Erythroblast (primary cell): Measurements from ENCODE around the gene NDST1.

ENCODE experiments used
- DNase-seq, 2 experiments: peaks; one replicate each; lab custom pipeline; 2025; lab: John Stamatoyannopoulos, UW
- GATA1 ChIP-seq: IDR thresholded peaks from 2 replicates; pipeline ENCODE4 v1.6.1; 2011; ENCODE audit warnings: low read depth, mild to moderate bottlenecking, control low read depth, low read length, moderate library complexity
- POLR2A ChIP-seq: IDR thresholded peaks from 2 replicates; pipeline ENCODE4 v1.6.1; 2011; ENCODE audit warnings: mild to moderate bottlenecking, low read length

The NDST1 gene

DNA sequence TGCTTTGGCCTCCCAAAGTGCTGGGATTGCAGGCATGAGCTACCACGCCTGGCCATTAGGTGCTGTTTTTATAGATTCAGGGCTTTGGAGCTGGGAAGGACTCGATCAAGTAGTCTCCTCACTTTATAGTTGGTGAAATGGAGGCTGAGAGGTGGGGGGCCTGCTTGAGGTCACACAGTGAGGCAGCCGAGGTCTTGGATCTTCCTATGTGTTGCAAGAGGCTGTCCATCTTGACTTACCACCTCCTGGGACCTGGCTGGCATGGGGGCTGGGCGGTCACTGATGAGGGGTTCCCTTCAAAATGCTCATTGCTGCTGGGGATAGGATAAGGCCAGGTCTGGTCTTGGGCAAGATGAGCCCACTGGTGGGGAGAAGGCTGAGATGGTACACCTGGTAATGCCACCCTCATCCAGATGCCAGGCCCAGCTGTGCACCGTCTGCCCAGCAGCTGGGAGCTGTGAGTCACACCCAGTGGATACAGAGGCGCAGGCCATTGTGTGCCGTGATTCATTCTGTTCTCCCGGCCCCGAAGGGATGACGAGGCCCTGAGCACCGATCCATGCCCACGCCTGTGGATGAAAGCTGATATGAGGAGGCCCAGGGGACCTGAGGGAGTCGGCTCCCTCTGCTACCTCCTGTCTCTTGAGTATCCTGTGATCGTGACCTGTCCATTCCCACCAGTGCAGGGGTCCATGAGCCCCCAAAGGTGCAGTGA is 10.5 kb upstream of the NDST1 start:
- TF ChIP-seq GATA1, result no peak
- TF ChIP-seq POLR2A, result no peak
- DNase-seq, result no peak

DNA sequence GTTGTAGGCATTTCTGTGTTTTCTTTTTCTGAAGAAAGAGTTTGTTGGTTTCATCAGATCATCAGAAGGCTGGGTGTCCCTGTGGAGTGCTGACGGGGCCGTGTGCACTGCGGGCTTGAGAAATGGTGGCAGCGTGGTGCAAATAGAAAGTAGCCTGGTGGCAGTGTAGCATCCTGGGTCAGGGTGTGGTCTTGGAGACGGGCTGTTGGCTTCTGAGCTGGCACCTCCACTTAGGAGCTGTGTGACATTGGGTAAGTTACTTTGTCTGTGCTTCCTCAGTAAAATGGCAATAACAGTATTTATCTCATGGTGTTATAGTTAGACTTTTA is 10.0 kb upstream of the NDST1 start:
- no peak for DNase-seq
- no peak for TF ChIP-seq GATA1
- no peak for TF ChIP-seq POLR2A

DNA sequence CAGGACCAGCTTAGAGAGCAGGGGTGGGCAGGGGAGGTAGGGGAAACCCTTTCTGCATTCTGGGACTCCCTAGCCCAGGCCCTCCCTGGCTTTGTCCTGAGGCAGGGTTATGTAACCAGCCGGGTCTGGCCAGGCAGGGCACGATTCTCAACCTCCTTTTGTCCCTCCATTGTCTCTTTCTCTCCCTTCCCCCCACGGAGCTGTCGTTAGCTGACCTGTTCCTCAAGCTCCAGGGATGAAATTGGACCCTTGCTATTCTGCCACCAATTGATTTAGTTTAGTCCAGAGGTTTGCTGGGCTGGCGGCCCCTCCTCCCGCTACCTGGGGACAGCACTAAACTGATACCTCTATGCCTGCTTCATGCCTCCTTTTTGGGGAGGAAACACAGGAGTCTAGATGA is 9.4 kb upstream of the NDST1 start:
- TF ChIP-seq POLR2A (no peak), GATA1 (no peak)

DNA sequence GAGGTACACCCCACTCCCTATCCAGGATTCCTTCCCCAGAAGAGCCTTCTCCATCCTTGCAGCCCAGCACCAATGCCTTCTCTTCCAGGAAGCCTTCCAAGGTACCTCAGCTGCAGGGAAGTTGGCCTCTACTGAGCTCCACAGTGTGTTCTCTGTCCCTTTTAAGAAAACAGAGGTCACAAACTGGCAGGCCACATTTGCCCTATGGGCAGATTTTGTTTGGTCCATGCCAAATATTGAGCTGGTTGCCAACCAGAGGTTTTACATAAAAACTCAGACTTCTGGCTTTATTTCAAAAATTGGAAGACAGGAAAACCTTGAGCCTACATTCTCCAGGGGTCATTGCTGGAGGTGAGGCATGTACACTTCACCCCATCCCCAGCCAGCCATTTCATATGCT is 9.0 kb upstream of the NDST1 start:
- TF ChIP-seq POLR2A, result no peak
- no peak for TF ChIP-seq GATA1
- no peak for DNase-seq

More for the DNA sequence above, 9.4 kb upstream of the NDST1 start:
- DNase-seq, result no peak

DNA sequence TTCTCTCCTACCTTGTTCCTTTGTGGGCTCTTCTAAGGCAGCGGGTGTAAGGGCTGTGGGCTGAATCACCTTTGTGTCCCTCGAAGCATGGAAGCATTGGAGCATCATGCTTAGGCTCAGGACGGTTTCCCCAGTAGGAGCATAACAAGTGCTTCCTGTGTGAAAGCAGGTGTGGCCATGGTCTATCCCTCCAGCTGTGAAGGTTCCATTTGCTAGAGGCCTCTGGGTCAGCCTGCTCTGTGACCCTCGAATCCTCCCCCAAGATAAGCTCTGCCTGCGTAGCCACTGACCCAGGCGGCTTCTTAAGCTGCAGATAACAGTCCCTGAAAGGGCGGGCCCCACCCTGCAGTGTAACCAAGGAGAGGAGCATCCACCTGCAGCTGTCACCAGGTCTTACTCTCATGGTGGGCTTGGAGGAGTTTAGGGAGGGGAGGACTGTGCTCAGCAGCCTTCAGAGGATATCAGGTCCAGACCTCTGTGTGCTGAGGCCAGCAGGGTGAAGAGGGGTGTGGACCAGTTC is 8.4 kb upstream of the NDST1 start:
- no peak for TF ChIP-seq POLR2A
- no peak for TF ChIP-seq GATA1
- DNase-seq, result peak; percentile 57 to 80

DNA sequence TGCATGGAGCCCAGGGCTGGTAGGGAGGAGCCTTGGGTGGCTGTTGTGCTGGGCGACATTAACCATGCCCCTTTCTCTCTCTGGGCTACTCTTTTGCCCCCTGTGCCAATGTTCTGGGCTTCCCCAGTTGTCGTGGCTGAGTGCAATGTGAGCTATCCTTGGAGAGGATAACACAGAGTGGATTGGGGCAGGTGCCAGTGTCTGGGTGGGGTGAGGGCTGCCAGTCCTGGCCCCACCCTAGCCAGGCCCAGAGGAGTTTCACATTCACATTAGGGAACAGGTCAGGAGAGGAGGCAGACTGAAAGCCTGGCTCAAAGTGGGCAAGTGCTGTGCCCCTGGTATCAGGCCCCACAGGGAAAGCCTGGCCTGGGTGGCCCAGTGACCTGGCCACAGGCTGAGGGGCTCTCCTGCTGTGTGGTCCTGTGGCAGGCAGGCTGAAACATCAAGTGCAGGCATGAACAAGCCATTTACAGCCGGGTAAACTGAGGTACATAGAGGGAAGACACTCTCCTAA is 7.5 kb upstream of the NDST1 start:
- TF ChIP-seq GATA1 (no peak), POLR2A (no peak)
- DNase-seq, result no peak

DNA sequence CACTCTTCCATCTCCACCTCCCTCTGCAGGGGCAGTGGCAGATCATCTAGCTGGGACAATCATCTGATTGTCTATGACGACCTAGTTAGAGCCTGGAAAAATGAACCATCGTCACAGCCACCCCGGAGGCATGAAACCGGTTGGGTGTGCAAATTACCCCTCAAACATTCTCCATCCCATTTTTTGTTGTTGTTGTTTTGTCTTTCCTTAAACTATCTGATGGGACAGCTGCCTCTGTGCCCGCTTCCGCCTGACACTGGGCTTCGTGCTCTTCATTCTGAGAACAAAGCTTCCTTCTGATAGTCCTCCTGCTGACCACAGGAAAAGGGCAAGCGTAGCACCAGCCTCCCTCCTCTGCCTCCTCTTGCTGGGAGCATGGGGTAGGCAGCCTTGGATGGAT is 7.0 kb upstream of the NDST1 start:
- no peak for DNase-seq
- TF ChIP-seq GATA1 (no peak), POLR2A (no peak)

DNA sequence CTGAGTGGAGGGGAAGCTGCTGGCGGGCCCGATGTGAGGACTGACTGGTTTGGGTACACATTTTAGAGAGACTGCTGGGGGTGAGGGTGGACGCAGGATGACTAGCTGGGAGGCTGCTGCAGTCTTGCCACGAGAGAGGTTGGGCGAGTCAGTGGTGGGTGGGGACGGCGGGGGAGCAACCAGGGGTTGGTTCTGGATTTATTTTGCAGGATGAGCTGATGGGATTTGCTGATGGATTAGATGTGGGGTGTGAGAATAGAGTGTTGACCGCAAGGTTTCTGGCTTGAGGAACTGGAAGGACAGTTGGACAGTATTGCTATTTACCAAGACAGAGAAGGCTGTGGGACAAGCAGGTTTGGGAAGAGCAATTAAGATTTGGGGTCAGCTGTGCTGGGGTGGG is 5.8 kb upstream of the NDST1 start:
- TF ChIP-seq GATA1 (no peak), POLR2A (no peak)
- DNase-seq, result no peak

DNA sequence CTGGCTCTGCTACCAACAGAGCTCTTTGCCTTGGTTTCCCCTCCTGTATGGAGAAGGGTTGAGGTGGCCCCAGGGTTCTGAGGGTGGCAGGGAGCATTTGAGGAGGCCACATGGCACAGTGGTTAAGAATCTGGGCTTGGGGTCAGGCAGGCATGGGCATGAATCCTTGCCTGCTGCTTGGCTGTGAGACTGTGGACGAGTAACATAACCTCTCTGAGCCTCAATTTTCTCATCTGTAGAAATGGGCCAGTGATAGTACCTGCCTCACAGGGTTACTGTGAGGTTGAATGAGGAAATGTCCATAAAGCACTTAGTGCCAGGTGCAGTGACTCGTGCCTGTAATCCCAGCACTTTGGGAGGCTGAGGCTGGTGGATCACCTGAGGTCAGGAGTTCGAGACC is 5.1 kb upstream of the NDST1 start:
- DNase-seq, result no peak
- TF ChIP-seq POLR2A, result no peak
- TF ChIP-seq GATA1, result no peak

DNA sequence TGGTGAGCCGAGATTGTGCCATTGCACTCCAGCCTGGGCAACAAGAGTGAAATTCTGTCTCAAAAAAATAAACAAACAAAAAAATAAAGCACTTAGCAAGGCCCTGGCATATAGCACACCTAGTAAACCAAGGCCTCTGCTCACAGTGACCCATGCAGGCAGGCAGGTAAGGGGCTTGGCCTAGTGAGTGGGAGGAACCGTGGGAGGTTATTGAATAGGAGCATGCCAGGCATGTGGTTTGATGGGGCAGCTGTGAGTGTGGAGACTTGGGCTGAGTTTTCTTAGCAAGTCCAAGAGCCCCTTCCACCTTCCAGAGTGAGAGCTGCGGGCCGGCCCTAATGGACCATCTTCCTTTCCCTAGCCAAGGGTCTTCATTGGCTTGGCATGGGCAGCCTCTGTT is 4.5 kb upstream of the NDST1 start:
- no peak for TF ChIP-seq GATA1
- TF ChIP-seq POLR2A, result no peak
- DNase-seq, result no peak

DNA sequence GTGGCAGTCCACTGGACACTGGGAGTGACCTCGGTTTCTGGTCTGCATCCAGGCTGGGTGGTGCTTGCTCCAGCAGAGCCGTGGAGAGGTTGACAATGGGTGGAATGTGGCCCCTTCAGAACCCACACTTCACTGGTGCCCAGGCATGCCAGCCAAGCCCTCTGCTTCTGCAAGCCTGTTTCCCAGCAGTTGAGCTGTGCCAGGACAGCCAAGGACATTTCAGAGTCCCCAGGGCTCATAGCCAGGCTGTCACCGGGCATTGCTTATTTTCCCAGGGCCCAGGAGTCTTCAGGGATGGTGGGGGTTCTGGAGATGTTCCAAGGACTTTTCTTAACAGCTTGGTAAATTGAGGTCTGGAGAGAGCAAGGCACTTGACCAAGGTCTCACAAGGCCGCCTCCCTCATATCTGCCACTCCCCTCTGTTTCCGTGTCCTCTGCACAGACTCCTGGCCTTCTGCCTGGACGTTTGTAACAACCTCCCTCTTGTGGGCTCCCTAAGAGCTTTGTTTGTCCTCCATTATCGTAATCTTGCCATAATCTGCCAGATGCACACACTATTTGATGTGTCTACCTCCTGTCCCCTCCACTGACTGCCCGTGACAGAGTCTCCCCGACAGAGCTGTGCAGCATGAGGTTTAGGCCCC is 3.8 kb upstream of the NDST1 start:
- peak; percentile 18 to 71 for DNase-seq

DNA sequence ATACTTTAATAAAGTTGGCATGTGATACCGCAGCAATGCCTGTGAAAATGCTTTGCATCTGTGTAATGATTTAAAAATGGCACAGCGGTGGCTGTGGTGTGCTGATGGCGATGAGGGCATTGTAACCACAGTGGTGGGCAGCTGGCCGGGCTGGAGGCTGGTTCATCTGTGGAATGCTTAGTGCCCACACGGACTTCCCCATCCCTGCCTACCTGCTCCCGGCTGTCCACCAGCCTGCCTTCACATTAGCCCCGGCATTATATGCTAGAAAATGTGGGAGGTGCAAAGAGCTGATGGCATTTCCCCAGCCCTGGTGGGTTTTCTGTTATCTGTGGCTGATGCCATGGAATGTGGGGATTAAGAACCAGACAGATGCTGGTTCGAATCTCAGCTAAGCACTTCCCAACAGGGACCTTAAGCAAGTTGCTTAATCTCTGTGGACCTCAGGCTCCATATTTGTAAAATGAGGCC is 2.9 kb upstream of the NDST1 start:
- no peak for DNase-seq
- no peak for TF ChIP-seq POLR2A
- TF ChIP-seq GATA1, result no peak

More for the DNA sequence above, 3.8 kb upstream of the NDST1 start:
- TF ChIP-seq GATA1 (no peak), POLR2A (no peak)

DNA sequence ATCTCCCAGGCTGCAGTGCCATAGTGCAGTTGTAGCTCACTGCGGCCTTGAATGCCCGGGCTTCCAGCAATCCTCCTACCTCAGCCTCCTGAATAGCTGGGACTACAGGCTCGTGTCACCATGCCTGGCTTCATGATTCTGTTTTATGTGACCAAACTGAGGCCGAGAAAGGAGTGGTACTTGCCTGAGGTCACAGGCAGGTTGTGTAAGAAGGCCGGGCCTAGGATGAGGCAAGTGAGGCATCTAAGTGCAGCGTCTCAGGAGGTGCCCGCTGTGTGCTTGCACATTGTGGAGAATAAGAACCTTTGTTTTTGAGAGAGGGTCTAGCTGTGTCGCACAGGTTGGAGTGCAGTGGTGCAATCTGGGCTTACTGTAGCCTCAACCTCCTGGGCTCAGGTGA is 2.1 kb upstream of the NDST1 start:
- TF ChIP-seq GATA1 (no peak), POLR2A (no peak)
- no peak for DNase-seq
